ENCODE measurements around the gene CCDC178.

GRCh38 chr18:33062834-33063364 lies 377.6 kb downstream of the CCDC178 start:
- peak; percentile 61 for TF ChIP-seq GATA2 (IDR thresholded peaks at IDR 0.05; ENCODE audit: low read depth, low read length)
- TF ChIP-seq GATA3 (IDR thresholded peaks at IDR 0.05; ENCODE audit: low read depth, low read length): no peak

Data from SH-SY5Y (cell line).